Left ventricle myocardium inferior (tissue), 1 donor: Measurements from ENCODE around the gene CD86. TPM values are rescaled to one million over a fixed set of nuclear protein-coding genes. Genes with fewer than 3 reads are reported as not detected.

Source experiments
- DNase-seq: peaks from one replicate; pipeline ENCODE4 v3.0.0-alpha.2; 2020
- H3K27ac ChIP-seq: fragments of 200-600 bp; replicated peaks from 2 replicates; pipeline ENCODE4 v1.8.0; 2021
- H3K27me3 ChIP-seq: fragments of 200-600 bp; 2 replicates; pipeline ENCODE4 v1.8.0; 2021; ENCODE audit warnings: low read depth
- H3K36me3 ChIP-seq: fragments of 200-600 bp; 2 replicates; pipeline ENCODE4 v1.8.0; 2021
- H3K4me1 ChIP-seq: fragments of 200-600 bp; 2 replicates; pipeline ENCODE4 v1.8.0; 2021
- H3K4me3 ChIP-seq: fragments of 200-600 bp; 2 replicates; pipeline ENCODE4 v1.8.0; 2021; ENCODE audit warnings: mild to moderate bottlenecking, moderate library complexity
- H3K9me3 ChIP-seq: fragments of 200-600 bp; replicated peaks from 2 replicates; pipeline ENCODE4 v1.8.0; 2021
- intact Hi-C: fragments of 100-400 bp; cut with micrococcal nuclease; formaldehyde crosslinking; loops from one replicate; pipeline ENCODE4 v1.11.0; 2022
- total RNA-seq: library from RNA; stranded (reverse); fragmentation: NEBNext Ultra II Directional; extraction: Animal tissue kit (Norgen Biotek cat#: 25700); gene quantifications from one replicate; pipeline ENCODE4 v1.2.1, GENCODE V29; 2021
- TF ChIP-seq, protein P1 (sequence below): fragments of 200-600 bp; IDR thresholded peaks from 2 replicates; pipeline ENCODE4 v1.8.0; 2021; ENCODE audit warnings: antibody characterized with exemption, mild to moderate bottlenecking, borderline replicate concordance
- donor health status: DM: no; HTN: yes; CAD: no; lungs with severe emphysema.

Gene CD86
- total RNA-seq, 1 donor from 2014 or later, result 3.6 TPM

- H3K27ac ChIP-seq, result no peak overlapping the region
- no peaks in the 10 kb centered on the region for H3K4me1 ChIP-seq
- H3K36me3 ChIP-seq, result no peaks in the 10 kb centered on the region
- H3K4me3 ChIP-seq, result no peak overlapping the region
- TF ChIP-seq, protein P1, sequence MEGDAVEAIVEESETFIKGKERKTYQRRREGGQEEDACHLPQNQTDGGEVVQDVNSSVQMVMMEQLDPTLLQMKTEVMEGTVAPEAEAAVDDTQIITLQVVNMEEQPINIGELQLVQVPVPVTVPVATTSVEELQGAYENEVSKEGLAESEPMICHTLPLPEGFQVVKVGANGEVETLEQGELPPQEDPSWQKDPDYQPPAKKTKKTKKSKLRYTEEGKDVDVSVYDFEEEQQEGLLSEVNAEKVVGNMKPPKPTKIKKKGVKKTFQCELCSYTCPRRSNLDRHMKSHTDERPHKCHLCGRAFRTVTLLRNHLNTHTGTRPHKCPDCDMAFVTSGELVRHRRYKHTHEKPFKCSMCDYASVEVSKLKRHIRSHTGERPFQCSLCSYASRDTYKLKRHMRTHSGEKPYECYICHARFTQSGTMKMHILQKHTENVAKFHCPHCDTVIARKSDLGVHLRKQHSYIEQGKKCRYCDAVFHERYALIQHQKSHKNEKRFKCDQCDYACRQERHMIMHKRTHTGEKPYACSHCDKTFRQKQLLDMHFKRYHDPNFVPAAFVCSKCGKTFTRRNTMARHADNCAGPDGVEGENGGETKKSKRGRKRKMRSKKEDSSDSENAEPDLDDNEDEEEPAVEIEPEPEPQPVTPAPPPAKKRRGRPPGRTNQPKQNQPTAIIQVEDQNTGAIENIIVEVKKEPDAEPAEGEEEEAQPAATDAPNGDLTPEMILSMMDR, result no peak
- intact Hi-C loops, result no loop called here
- peaks cover 11% of the 10 kb centered on the region for H3K27me3 ChIP-seq
- no peaks in the 10 kb centered on the region for H3K9me3 ChIP-seq
- no peak for DNase-seq
Measured at GRCh38 chr3:122084799-122085198, 29.6 kb downstream of the CD86 start.

DNA sequence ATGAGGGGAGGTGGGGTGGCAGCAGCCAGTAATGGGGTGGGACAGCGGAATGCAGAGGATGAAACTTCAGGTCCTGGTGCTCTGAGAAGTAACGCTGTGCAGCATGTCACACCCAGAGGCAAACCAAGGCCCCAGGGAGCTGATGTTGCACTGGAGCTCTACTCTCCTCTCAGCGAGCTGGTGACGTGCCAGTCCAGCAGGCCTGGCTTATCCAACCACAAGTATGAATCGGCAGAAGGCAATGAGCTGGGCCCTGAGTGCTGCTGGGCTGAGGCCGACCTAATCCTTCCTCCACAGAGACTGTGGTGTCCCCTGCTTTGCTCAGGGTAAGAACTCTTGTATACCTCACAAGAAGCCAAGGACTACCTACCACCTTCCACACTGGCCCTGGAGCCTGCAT is 30.5 kb downstream of the CD86 start:
- H3K27me3 ChIP-seq, result peaks cover 11% of the 10 kb centered on the region
- intact Hi-C loops, result no loop called here
- H3K9me3 ChIP-seq, result no peaks in the 10 kb centered on the region
- no peak overlapping the region for H3K4me3 ChIP-seq
- H3K27ac ChIP-seq, result no peak overlapping the region
- TF ChIP-seq, protein P1, result no peak
- no peaks in the 10 kb centered on the region for H3K4me1 ChIP-seq
- H3K36me3 ChIP-seq, result no peaks in the 10 kb centered on the region
- no peak for DNase-seq

DNA sequence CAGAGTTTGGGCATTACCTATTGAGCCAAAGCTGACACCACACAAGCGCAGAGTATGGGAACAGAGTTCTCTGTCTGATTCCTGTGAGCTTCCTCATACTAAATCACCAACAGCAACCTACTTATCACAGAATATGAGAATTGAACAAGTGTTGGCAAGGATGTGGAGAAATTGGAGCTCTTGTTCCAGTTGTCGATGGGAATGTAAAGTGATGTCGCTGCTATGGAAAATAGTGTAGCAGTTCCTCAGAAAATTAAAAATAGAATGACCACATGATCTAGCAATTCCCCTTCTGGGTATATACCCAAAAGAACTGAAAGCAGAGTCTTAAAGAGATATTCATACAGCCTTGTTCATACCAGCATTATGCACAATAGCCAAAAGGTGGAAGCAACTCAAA is 33.4 kb downstream of the CD86 start:
- Histone ChIP-seq H3K27me3 (peaks cover 11% of the 10 kb centered on the region), H3K9me3 (no peaks in the 10 kb centered on the region), H3K4me3 (no peak overlapping the region), H3K4me1 (no peaks in the 10 kb centered on the region), H3K27ac (no peak overlapping the region), H3K36me3 (no peaks in the 10 kb centered on the region)
- intact Hi-C loops, result no loop called here
- DNase-seq, result no peak
- TF ChIP-seq, protein P1, result no peak

DNA sequence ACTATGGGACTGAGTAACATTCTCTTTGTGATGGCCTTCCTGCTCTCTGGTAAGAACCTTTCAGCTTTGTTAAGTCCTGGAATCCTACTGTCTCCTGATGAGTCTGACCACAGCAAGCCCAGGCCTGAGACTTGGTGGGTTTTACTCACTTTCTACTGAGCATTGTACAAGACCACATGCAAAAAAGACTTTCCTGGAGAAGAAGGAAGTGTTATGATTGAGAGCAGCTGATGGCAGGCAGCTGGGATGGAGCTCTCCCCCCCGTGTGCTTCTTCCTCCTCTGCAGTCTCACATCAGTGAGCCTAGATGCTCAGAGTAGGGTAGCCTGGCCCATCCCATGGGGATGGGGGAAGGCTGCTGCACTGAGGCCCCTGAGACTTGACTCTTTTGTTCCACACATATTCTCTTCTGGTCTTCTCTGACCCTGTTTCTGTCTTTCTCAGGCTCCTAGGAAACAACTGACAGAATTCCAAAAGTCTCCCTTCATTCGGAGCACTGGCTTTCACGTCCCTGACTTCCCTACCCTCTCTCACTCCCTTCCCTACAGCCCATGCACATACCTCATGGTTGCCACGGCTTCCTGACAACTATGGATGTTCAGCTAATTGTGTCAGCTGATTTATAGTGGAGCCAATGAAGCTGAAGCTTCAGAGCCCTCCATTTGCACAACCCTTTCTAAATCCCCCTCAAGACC is 36.6 kb downstream of the CD86 start:
- no peaks in the 10 kb centered on the region for H3K36me3 ChIP-seq
- TF ChIP-seq, protein P1, result no peak
- H3K4me3 ChIP-seq, result no peak overlapping the region
- H3K4me1 ChIP-seq, result no peaks in the 10 kb centered on the region
- no peaks in the 10 kb centered on the region for H3K9me3 ChIP-seq
- DNase-seq, result no peak
- no peak overlapping the region for H3K27ac ChIP-seq
- peaks cover 11% of the 10 kb centered on the region for H3K27me3 ChIP-seq
- intact Hi-C loops, result no loop called here

DNA sequence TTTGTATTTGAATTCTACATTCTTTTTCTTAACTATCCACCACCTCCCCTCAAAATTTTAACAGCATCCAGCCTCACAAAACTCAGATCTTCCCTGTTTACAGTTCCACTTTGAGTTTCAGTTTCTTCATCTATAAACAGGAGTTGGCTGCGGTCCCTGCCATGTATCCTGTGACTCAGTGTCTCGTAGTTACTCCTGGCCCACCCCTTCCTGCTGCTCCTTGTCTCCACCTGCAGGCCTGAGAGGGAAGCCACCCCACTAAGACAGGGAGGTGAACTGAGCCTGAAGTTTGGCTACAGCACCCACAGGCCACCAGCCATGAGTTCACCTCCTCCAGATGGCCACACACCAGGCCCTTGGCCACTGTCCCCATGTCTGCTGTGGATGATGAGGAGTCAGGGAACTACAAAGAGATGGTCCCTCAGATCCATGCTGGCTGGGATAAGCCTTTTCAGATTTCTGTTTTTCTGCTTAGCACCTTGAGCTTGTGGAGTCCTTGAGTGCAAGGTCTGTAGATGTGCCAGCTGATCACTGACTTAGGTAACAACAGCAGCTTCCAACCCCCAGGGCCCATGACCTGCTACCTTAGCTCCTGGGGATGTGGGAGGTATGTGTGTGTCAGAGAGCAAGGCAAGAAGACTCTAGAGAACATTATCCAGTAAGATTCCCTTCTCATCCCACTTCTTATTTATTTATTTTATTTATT is 37.5 kb downstream of the CD86 start:
- Histone ChIP-seq H3K36me3 (no peaks in the 10 kb centered on the region), H3K27me3 (peaks cover 15% of the 10 kb centered on the region), H3K9me3 (no peaks in the 10 kb centered on the region), H3K4me3 (no peak overlapping the region), H3K27ac (no peak overlapping the region), H3K4me1 (peaks cover 3% of the 10 kb centered on the region)
- peak; percentile 16 for DNase-seq
- intact Hi-C loops, result no loop called here
- TF ChIP-seq, protein P1, result peak; percentile 23
